ENCODE results near the gene RHBDD3.

RHBDD3 gene

DNA sequence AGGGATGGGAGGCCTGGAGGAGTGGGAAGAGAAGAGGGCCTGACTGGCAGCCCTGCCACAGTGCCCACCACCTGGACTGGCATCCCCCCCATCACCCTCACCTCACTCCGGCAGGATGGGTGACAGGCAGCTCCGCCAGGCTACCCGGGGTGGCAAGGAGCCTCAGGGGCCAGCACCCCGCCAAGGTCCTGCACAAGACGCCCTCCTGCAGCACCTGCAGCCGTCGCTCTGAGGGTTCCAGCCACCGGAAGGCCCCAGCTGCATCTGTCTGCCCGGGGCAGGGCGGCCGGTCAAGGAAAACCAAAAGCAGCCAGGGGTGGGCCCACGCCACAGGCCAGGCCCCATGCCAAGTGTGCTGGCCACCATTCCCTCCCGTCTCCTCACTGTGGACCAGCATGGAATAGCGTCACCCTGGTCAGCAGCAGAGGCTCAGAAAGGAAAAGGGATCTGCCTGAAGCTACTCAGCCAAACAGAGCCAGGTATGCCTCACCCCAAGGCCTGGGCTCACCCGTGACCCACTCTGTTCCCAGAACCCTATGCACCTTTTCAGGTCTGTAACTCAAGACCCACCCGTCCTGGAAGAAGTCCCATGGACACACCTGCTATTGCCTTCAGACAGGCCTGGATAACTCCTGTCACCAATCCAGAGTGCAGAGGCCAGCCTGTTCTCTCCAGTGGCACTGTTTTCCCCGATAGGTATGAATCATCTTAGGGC is 7.0 kb downstream of the RHBDD3 start:
- ChIA-PET POLR2A (no interaction called here), CTCF (interaction anchor here (2.1 to 2.8 kb wide), 2 partner anchors 12 to 15 kb away, joined by 8 to 9 read pairs; no protein-coding TSS in a partner anchor)
- DNase-seq (ENCODE audit: low read depth, low spot score), result no peak

DNA sequence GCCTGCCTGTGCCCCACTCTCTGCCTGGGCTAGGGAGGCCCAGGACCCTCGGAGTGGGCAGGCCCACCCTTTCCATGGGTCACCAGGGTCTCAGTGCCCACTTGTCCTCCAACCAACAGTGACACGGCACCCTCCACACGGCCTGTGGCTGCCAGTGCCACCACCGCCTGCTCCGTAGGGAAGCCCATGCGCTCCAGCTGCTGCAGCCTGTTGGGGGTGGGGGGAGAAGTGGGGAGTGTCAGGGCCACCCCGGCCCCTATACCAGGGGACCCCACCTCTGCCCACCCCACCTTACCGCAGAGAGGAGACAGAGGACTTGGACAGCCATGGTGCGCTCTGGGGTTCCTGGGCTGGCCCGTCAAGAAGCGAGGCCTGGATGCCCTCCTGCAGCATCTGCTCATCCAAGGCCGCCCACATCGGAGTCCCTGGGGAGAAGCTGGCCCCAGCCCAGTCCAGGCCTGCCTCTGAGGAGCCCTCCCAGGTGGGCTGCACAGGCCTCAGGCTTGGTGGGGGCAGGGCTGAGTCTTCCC is 7.7 kb downstream of the RHBDD3 start:
- no peak overlapping the region for H3K4me3 ChIP-seq (ENCODE audit: low read depth, low read length)
- CTCF ChIA-PET, result interaction anchor here (2.1 kb wide), 1 partner anchor 11 kb away, joined by 8 read pairs; no protein-coding TSS in a partner anchor

More for the DNA sequence above, 7.0 kb downstream of the RHBDD3 start:
- no peak overlapping the region for H3K4me3 ChIP-seq (ENCODE audit: low read depth, low read length)
- TF ChIP-seq, protein P1, sequence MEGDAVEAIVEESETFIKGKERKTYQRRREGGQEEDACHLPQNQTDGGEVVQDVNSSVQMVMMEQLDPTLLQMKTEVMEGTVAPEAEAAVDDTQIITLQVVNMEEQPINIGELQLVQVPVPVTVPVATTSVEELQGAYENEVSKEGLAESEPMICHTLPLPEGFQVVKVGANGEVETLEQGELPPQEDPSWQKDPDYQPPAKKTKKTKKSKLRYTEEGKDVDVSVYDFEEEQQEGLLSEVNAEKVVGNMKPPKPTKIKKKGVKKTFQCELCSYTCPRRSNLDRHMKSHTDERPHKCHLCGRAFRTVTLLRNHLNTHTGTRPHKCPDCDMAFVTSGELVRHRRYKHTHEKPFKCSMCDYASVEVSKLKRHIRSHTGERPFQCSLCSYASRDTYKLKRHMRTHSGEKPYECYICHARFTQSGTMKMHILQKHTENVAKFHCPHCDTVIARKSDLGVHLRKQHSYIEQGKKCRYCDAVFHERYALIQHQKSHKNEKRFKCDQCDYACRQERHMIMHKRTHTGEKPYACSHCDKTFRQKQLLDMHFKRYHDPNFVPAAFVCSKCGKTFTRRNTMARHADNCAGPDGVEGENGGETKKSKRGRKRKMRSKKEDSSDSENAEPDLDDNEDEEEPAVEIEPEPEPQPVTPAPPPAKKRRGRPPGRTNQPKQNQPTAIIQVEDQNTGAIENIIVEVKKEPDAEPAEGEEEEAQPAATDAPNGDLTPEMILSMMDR (IDR thresholded peaks at IDR 0.05; ENCODE audit: insufficient read depth, low read length, missing control alignments), result no peak

DNA sequence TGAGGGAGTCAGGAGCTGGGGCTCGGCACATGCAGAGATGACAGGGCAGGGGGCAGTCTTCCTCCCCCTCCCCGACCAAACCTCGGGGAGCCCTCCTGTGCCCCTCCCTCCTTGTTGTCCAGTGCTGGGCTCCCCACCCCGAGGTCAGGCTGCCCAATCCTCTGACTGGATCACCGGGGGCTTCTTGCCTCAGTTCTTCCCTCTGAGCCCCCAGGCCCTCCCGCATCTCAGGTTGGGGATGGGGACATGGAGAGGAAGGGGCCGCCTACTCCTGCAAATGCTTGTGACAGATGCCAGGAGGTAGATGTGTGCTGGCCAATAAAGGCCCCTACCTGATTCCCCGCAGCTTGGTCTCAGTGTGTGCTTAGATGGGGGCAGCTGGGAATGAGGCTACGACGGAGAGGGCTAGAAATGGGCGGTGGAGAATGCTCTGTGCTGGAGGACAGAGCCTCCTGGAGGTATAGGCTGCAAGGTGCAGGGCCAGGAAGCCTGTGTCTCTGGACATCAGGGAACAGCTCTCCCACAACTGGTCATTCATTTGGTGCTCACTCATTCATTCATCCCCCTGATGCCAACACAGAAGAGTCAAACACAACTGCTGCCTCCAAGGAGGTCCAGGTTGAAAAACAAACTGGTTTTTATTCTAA is 8.4 kb downstream of the RHBDD3 start:
- H3K4me3 ChIP-seq (ENCODE audit: low read depth, low read length), result no peak overlapping the region
- TF ChIP-seq, protein P1 (IDR thresholded peaks at IDR 0.05; ENCODE audit: insufficient read depth, low read length, missing control alignments), result no peak
- no peak for DNase-seq (ENCODE audit: low read depth, low spot score)
- ChIA-PET CTCF (interaction anchor here (2.1 to 5.2 kb wide), 2 partner anchors 10 to 14 kb away, joined by 8 to 41 read pairs; no protein-coding TSS in a partner anchor), POLR2A (no interaction called here)

More for the DNA sequence above, 7.7 kb downstream of the RHBDD3 start:
- TF ChIP-seq, protein P1 (IDR thresholded peaks at IDR 0.05; ENCODE audit: insufficient read depth, low read length, missing control alignments), result no peak
- DNase-seq (ENCODE audit: low read depth, low spot score), result no peak
- POLR2A ChIA-PET, result no interaction called here

DNA sequence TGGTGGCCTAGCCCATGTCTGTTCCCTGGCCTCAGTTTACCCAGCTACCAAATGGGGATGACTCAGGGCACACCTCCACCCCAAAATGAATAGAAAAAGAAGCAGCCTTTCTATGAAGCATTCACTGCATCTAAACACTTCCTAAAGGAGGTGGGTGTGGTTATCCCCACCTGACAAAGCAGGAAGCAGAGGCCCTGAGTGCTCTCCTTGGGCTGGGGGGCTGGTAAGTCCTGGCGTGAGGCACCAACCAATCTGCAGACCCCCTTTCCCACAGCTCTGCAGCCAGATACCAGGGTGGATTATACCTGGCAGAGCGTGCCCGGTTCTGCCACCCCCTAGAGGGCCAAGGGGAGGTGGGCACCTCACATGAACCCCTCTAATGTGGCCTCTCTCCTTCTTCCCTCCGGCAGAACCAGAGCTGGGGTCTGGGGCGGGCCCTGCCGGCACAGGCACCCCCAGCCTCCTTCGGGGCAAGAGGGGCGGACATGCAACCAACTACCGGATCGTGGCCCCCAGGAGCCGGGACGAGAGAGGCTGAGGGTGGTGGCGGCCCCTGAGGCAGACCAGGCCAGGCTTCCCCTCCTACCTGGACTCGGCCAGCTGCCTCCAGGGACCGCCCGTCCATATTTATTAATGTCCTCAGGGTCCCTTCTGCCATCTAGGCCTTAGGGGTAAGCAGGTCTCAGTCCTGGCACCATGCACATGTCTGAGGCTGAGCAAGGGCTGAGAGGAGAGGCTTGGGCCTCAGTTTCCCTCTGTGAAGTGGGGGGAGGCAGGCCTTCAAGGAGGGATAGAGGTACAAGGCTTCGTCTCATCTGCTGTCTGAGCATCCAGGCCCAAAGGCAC is 9.2 kb downstream of the RHBDD3 start:
- TF ChIP-seq, protein P1 (IDR thresholded peaks at IDR 0.05; ENCODE audit: insufficient read depth, low read length, missing control alignments), result no peak
- CTCF ChIA-PET, result interaction anchor here (1.0 to 5.2 kb wide), 3 partner anchors 10 to 14 kb away, joined by 5 to 41 read pairs (median 8); no protein-coding TSS in a partner anchor
- no peak overlapping the region for H3K4me3 ChIP-seq (ENCODE audit: low read depth, low read length)
- DNase-seq (ENCODE audit: low read depth, low spot score), result no peak
- POLR2A ChIA-PET, result no interaction called here

DNA sequence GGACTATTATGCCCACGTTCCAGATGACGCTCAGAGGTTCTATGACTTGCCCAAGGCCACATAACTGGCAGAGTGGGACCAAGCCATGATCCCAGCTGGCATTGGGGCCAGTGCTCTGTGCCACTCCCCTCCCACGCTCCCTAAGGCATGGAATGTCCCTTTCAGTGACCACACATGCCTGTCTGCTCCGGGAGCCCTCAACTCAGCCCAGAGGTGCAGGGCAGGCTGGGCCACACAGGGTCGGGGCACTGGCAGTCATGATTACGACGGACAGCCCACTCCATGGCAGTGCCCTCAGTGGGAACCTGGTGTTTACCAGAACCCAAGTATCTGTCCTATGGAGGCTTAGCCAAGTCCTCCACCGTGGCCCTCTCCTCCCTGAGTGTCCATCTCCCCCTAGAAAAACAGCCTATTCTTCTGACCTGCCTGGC is 10.0 kb downstream of the RHBDD3 start:
- CTCF ChIA-PET, result interaction anchor here (1.0 to 5.2 kb wide), 2 partner anchors 10 to 13 kb away, joined by 5 to 41 read pairs; no protein-coding TSS in a partner anchor
- POLR2A ChIA-PET, result no interaction called here
- H3K4me3 ChIP-seq (ENCODE audit: low read depth, low read length), result no peak overlapping the region
- TF ChIP-seq, protein P1 (IDR thresholded peaks at IDR 0.05; ENCODE audit: insufficient read depth, low read length, missing control alignments), result no peak
- DNase-seq (ENCODE audit: low read depth, low spot score), result no peak

Data from AG04449 (cell line).